IMR-90 (cell line): ENCODE data around the gene RABL2B. TPM values are rescaled to one million over a fixed set of nuclear protein-coding genes. Genes with fewer than 3 reads are reported as not detected.

Experiments
- ATAC-seq: fragments of 200-7000 bp; cut with Tn5 transposase; 2 replicates; pipeline ENCODE4 v1.9.1; 2020; ENCODE audit warnings: low read depth, mild to moderate bottlenecking, moderate library complexity
- BruUV-seq: library from RNA; stranded (reverse); fragments of 400-500 nt; replicated peaks from 2 replicates; lab custom pipeline; 2021; lab: Mats Ljungman, UMichigan
- CTCF ChIA-PET: fragments of 300-600 bp; formaldehyde crosslinking; extraction: SDS; loops from one replicate; lab custom pipeline; 2021; ENCODE audit warnings: antibody characterized with exemption; lab: Yijun Ruan, JAX
- POLR2A ChIA-PET: fragments of 300-600 bp; sonication (Branson Sonifier 250); formaldehyde crosslinking; loops from one replicate; lab custom pipeline; 2022; ENCODE audit warnings: antibody characterized with exemption; ENCODE audit not compliant: unreplicated experiment; lab: Charles Lee
- DNase-seq: peaks from one replicate; pipeline ENCODE4 v3.0.0; 2013
- H2AFZ ChIP-seq: replicated peaks from 2 replicates; pipeline ENCODE3; 2013; ENCODE audit warnings: low read length, mild to moderate bottlenecking; ENCODE audit not compliant: poor library complexity
- H2AK5ac ChIP-seq: 2 replicates; pipeline ENCODE4 v1.6.1; 2013; ENCODE audit warnings: low read depth, low read length, inconsistent platforms
- H2AK9ac ChIP-seq: replicated peaks from 2 replicates; pipeline ENCODE3; 2013; ENCODE audit warnings: mild to moderate bottlenecking, low read depth, low read length, moderate library complexity; ENCODE audit not compliant: poor library complexity
- H2BK120ac ChIP-seq: 2 replicates; pipeline ENCODE4 v1.6.1; 2013; ENCODE audit warnings: low read depth, low read length, inconsistent platforms
- H2BK15ac ChIP-seq: 3 replicates; pipeline ENCODE4 v1.6.1; 2013; ENCODE audit warnings: low read depth, low read length, inconsistent platforms
- H2BK20ac ChIP-seq: 2 replicates; pipeline ENCODE4 v1.6.1; 2013; ENCODE audit warnings: low read depth, mild to moderate bottlenecking, inconsistent platforms, low read length, moderate library complexity
- H2BK5ac ChIP-seq: 2 replicates; pipeline ENCODE4 v1.6.1; 2013; ENCODE audit warnings: mild to moderate bottlenecking, low read depth, low read length, inconsistent platforms; ENCODE audit not compliant: poor library complexity, severe bottlenecking
- H3K14ac ChIP-seq: replicated peaks from 2 replicates; pipeline ENCODE4 v1.6.1; 2013; ENCODE audit warnings: low read depth, low read length, inconsistent platforms
- H3K18ac ChIP-seq: 2 replicates; pipeline ENCODE4 v1.6.1; 2013; ENCODE audit warnings: low read depth, low read length, control low read depth
- H3K23ac ChIP-seq: 2 replicates; pipeline ENCODE4 v1.6.1; 2013; ENCODE audit warnings: low read depth, low read length, inconsistent platforms
- H3K27ac ChIP-seq: 2 replicates; pipeline ENCODE4 v1.5.1; 2013; ENCODE audit warnings: mild to moderate bottlenecking, control low read depth, low read length; ENCODE audit not compliant: insufficient read depth
- H3K27me3 ChIP-seq: 2 replicates; pipeline ENCODE4 v1.6.1; 2013; ENCODE audit warnings: low read length; ENCODE audit not compliant: control insufficient read depth, insufficient read depth
- H3K36me3 ChIP-seq: 2 replicates; pipeline ENCODE4 v1.6.1; 2013; ENCODE audit warnings: low read length, mixed read lengths; ENCODE audit not compliant: control insufficient read depth, insufficient read depth
- H3K4ac ChIP-seq: 2 replicates; pipeline ENCODE4 v1.6.1; 2013; ENCODE audit warnings: low read depth, low read length, inconsistent platforms
- H3K4me1 ChIP-seq: 2 replicates; pipeline ENCODE4 v1.6.1; 2013; ENCODE audit warnings: low read length, mixed read lengths; ENCODE audit not compliant: control insufficient read depth, insufficient read depth
- H3K4me2 ChIP-seq: 2 replicates; pipeline ENCODE4 v1.6.1; 2013; ENCODE audit warnings: low read depth, mild to moderate bottlenecking, control low read depth, low read length, moderate library complexity
- H3K4me3 ChIP-seq: 2 replicates; pipeline ENCODE4 v1.5.1; 2013; ENCODE audit warnings: low read depth, mild to moderate bottlenecking, control low read depth, low read length, moderate library complexity; ENCODE audit not compliant: insufficient read depth
- H3K56ac ChIP-seq: 2 replicates; pipeline ENCODE4 v1.6.1; 2013; ENCODE audit warnings: low read length, inconsistent platforms; ENCODE audit not compliant: insufficient read depth; ENCODE audit errors: extremely low read depth
- H3K79me1 ChIP-seq, 2 experiments: 2 replicates each; pipeline ENCODE4 v1.6.1; 2013; ENCODE audit warnings: low read length in 2 of 2, inconsistent platforms in 1 of 2, low read depth in 1 of 2
- H3K9ac ChIP-seq: 2 replicates; pipeline ENCODE4 v1.6.1; 2013; ENCODE audit warnings: low read depth, low read length, control low read depth
- H3K9me1 ChIP-seq: 2 replicates; pipeline ENCODE4 v1.6.1; 2013; ENCODE audit warnings: low read length, inconsistent platforms; ENCODE audit not compliant: insufficient read depth
- H3K9me3 ChIP-seq: 2 replicates; pipeline ENCODE4 v1.6.1; 2013; ENCODE audit warnings: low read length; ENCODE audit not compliant: control insufficient read depth, insufficient read depth
- H4K20me1 ChIP-seq: 2 replicates; pipeline ENCODE4 v1.6.1; 2013; ENCODE audit warnings: low read length, inconsistent platforms; ENCODE audit not compliant: insufficient read depth
- H4K5ac ChIP-seq: 2 replicates; pipeline ENCODE4 v1.6.1; 2013; ENCODE audit warnings: mild to moderate bottlenecking, low read depth, low read length, control low read depth
- H4K8ac ChIP-seq, 2 experiments: 2 replicates each; pipeline ENCODE4 v1.6.1; 2013; ENCODE audit warnings: low read depth in 2 of 2, low read length in 2 of 2, control low read depth in 1 of 2, inconsistent platforms in 1 of 2
- H4K91ac ChIP-seq: 2 replicates; pipeline ENCODE4 v1.6.1; 2013; ENCODE audit warnings: low read depth, low read length, inconsistent platforms; ENCODE audit not compliant: insufficient read depth
- BHLHE40 ChIP-seq: fragments of 150-350 bp; IDR thresholded peaks from 2 replicates; pipeline ENCODE4 v1.6.1; 2016; ENCODE audit warnings: mild to moderate bottlenecking, low read depth, low read length
- CEBPB ChIP-seq: IDR thresholded peaks from 2 replicates; pipeline ENCODE4 v1.6.1; 2012; ENCODE audit warnings: low read depth, low read length, improper control_type of control experiment
- CHD1 ChIP-seq: IDR thresholded peaks from 2 replicates; pipeline ENCODE4 v1.6.1; 2012; ENCODE audit warnings: low read depth, low read length, improper control_type of control experiment
- FOS ChIP-seq: fragments of 150-350 bp; IDR thresholded peaks from 2 replicates; pipeline ENCODE4 v1.6.1; 2016; ENCODE audit warnings: low read depth, low read length
- MAFK ChIP-seq: IDR thresholded peaks from 2 replicates; pipeline ENCODE4 v1.6.1; 2012; ENCODE audit warnings: low read depth, low read length, improper control_type of control experiment
- MAZ ChIP-seq: IDR thresholded peaks from 2 replicates; pipeline ENCODE4 v1.6.1; 2012; ENCODE audit warnings: low read depth, mild to moderate bottlenecking, low read length, improper control_type of control experiment, moderate library complexity, borderline replicate concordance
- MXI1 ChIP-seq: IDR thresholded peaks from 2 replicates; pipeline ENCODE4 v1.6.1; 2012; ENCODE audit warnings: low read depth, mild to moderate bottlenecking, low read length, moderate library complexity, borderline replicate concordance
- NFE2L2 ChIP-seq: fragments of 150-350 bp; IDR thresholded peaks from 2 replicates; pipeline ENCODE4 v1.6.1; 2016; ENCODE audit warnings: low read depth, mild to moderate bottlenecking, low read length
- POLR2A ChIP-seq: IDR thresholded peaks from 2 replicates; pipeline ENCODE4 v1.6.1; 2012; ENCODE audit warnings: mild to moderate bottlenecking, low read depth, low read length
- RAD21 ChIP-seq: IDR thresholded peaks from 2 replicates; pipeline ENCODE4 v1.6.1; 2012; ENCODE audit warnings: low read length, improper control_type of control experiment
- RCOR1 ChIP-seq: IDR thresholded peaks from 2 replicates; pipeline ENCODE4 v1.6.1; 2012; ENCODE audit warnings: mild to moderate bottlenecking, low read length, improper control_type of control experiment; ENCODE audit not compliant: insufficient replicate concordance
- RFX5 ChIP-seq: IDR thresholded peaks from 2 replicates; pipeline ENCODE4 v1.8.0; 2012; ENCODE audit warnings: low read depth, mild to moderate bottlenecking, low read length, moderate library complexity
- SMC3 ChIP-seq: fragments of 150-350 bp; IDR thresholded peaks from 2 replicates; pipeline ENCODE4 v1.6.1; 2016; ENCODE audit warnings: low read depth, mild to moderate bottlenecking, antibody characterized with exemption, low read length, moderate library complexity
- WGBS, 2 experiments: methylation state at CpG; one replicate each; pipeline versions ENCODE4 v1.1.5 to v1.1.7; 2013; ENCODE audit warnings: missing lambda C conversion rate in 2 of 2; ENCODE audit not compliant: insufficient read length in 1 of 2; ENCODE audit errors: extremely low coverage in 2 of 2; 5-methylcytosine and 5-hydroxymethylcytosine counted together
- dilution Hi-C: fragments of 300-500 bp; cut with HindIII; formaldehyde crosslinking; loops from one replicate; pipeline ENCODE4 v1.14.3; 2018; ENCODE audit warnings: low sequenced_read_pairs; ENCODE audit not compliant: unreplicated experiment
- in situ Hi-C: fragments of 300-500 bp; cut with MboI; formaldehyde crosslinking; loops from 3 replicates; pipeline ENCODE4 v1.14.3; 2019; ENCODE audit warnings: low sequenced_read_pairs, inconsistent platforms, mixed read lengths
- intact Hi-C: fragments of 100-400 bp; cut with micrococcal nuclease; formaldehyde crosslinking; loops from 2 replicates; pipeline ENCODE4 v1.10.0; 2022
- polyA plus RNA-seq, 3 experiments: library from polyadenylated mRNA; depleted of rRNA; stranded (reverse); fragments of >200 nt; gene quantifications; 2 replicates each; pipeline ENCODE4 v1.2.3, GENCODE V29; 2012; ENCODE audit warnings: low replicate concordance in 1 of 3
- total RNA-seq: library from RNA; depleted of rRNA; stranded (reverse); fragments of >200 nt; gene quantifications from 2 replicates; pipeline ENCODE4 v1.2.3, GENCODE V29; 2012
- TF ChIP-seq, protein P1 (sequence below): fragments of 150-350 bp; IDR thresholded peaks from 2 replicates; pipeline ENCODE4 v1.6.1; 2017; ENCODE audit warnings: mild to moderate bottlenecking, antibody characterized with exemption, low read length, low read depth
- TF ChIP-seq, protein P2 (sequence below): fragments of 150-350 bp; IDR thresholded peaks from 2 replicates; pipeline ENCODE4 v1.6.1; 2016; ENCODE audit warnings: low read depth, mild to moderate bottlenecking, low read length, moderate library complexity, borderline replicate concordance
- TF ChIP-seq, protein P3 (sequence below): conservative IDR thresholded peaks from 2 replicates; pipeline ENCODE4 v1.5.1; 2012; ENCODE audit warnings: mild to moderate bottlenecking, low read depth, low read length, improper control_type of control experiment

The RABL2B gene
- total and polyA plus RNA-seq, 2 of the 4 experiments (the other 2 are of a cell fraction) = 8.4 to 23.3 TPM

DNA sequence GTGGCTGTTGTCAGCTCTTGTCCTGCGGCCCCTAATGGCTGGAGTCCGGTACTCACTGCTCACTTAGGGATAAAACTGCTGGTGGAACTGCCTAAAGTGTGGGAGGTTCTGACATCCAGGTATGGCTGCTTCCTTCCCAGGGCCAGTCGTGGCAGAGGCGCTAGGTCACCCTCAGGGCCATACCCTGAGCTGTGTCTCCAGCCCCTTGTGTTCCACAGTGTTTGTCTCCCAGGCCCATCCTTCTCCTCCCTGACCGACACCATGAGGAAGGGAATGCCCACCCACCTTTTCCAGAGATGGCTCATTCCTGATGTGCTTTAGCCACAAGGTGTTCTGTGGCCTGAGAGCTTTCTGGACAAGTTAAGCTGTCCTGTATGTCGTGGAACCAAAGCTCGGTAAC lies 57.8 kb downstream of the RABL2B start:
- DNase-seq = no peak
- H3K9ac ChIP-seq = no peak overlapping the region
- no peak overlapping the region for H3K14ac ChIP-seq
- no peak overlapping the region for H2AFZ ChIP-seq
- ChIA-PET POLR2A (no interaction called here), CTCF (no interaction called here)
- no peak overlapping the region for H3K18ac ChIP-seq
- no peak overlapping the region for H4K8ac ChIP-seq
- 100% methylated on average over 1 of the region's 7 CpGs; no CpG with 5 or more reads in 1 of the 2 experiments for WGBS, 2 experiments
- H2BK20ac ChIP-seq = no peak overlapping the region
- in situ Hi-C loops = no loop called here
- H2BK15ac ChIP-seq = no peak overlapping the region
- no peak overlapping the region for H3K23ac ChIP-seq
- no peak for ATAC-seq
- TF ChIP-seq POLR2A (no peak), SMC3 (no peak), MXI1 (no peak), NFE2L2 (no peak), MAFK (no peak), RCOR1 (no peak), RAD21 (no peak), BHLHE40 (no peak), RFX5 (no peak), CEBPB (no peak), MAZ (no peak), CHD1 (no peak), FOS (no peak)
- TF ChIP-seq, protein P1, sequence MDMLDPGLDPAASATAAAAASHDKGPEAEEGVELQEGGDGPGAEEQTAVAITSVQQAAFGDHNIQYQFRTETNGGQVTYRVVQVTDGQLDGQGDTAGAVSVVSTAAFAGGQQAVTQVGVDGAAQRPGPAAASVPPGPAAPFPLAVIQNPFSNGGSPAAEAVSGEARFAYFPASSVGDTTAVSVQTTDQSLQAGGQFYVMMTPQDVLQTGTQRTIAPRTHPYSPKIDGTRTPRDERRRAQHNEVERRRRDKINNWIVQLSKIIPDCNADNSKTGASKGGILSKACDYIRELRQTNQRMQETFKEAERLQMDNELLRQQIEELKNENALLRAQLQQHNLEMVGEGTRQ = no peak
- TF ChIP-seq, protein P2, sequence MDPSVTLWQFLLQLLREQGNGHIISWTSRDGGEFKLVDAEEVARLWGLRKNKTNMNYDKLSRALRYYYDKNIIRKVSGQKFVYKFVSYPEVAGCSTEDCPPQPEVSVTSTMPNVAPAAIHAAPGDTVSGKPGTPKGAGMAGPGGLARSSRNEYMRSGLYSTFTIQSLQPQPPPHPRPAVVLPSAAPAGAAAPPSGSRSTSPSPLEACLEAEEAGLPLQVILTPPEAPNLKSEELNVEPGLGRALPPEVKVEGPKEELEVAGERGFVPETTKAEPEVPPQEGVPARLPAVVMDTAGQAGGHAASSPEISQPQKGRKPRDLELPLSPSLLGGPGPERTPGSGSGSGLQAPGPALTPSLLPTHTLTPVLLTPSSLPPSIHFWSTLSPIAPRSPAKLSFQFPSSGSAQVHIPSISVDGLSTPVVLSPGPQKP = no peak
- TF ChIP-seq, protein P3, sequence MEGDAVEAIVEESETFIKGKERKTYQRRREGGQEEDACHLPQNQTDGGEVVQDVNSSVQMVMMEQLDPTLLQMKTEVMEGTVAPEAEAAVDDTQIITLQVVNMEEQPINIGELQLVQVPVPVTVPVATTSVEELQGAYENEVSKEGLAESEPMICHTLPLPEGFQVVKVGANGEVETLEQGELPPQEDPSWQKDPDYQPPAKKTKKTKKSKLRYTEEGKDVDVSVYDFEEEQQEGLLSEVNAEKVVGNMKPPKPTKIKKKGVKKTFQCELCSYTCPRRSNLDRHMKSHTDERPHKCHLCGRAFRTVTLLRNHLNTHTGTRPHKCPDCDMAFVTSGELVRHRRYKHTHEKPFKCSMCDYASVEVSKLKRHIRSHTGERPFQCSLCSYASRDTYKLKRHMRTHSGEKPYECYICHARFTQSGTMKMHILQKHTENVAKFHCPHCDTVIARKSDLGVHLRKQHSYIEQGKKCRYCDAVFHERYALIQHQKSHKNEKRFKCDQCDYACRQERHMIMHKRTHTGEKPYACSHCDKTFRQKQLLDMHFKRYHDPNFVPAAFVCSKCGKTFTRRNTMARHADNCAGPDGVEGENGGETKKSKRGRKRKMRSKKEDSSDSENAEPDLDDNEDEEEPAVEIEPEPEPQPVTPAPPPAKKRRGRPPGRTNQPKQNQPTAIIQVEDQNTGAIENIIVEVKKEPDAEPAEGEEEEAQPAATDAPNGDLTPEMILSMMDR = no peak
- H3K36me3 ChIP-seq = peaks cover 17% of the 10 kb centered on the region
- H2AK5ac ChIP-seq = no peak overlapping the region
- H2BK120ac ChIP-seq = no peak overlapping the region
- H3K9me1 ChIP-seq = no peaks in the 10 kb centered on the region
- H3K27me3 ChIP-seq = peaks cover 4% of the 10 kb centered on the region; the same call in 1 of the 2 replicates
- no peak overlapping the region for H3K4me2 ChIP-seq
- BruUV-seq = no TSS peak
- H3K56ac ChIP-seq = no peak overlapping the region
- H2BK5ac ChIP-seq = no peak overlapping the region
- intact Hi-C loops = no loop called here
- no peaks in the 10 kb centered on the region for H3K79me1 ChIP-seq
- no peaks in the 10 kb centered on the region for H3K4me1 ChIP-seq
- H4K5ac ChIP-seq = no peak overlapping the region
- dilution Hi-C loops = no loop called here
- no peak overlapping the region for H2AK9ac ChIP-seq
- no peak overlapping the region for H3K4ac ChIP-seq
- H3K9me3 ChIP-seq = no peaks in the 10 kb centered on the region
- H3K27ac ChIP-seq = no peak overlapping the region
- no peak overlapping the region for H3K4me3 ChIP-seq
- H4K20me1 ChIP-seq = peaks cover 4% of the 10 kb centered on the region
- H4K91ac ChIP-seq = no peak overlapping the region
